HG03280 (cell line): ENCODE results near the gene TMEM204.

Experiments used
- ATAC-seq: cut with Tn5 transposase; IDR thresholded peaks from one replicate; pipeline ENCODE4 v1.9.1; 2021; ENCODE audit warnings: mild to moderate bottlenecking, moderate library complexity; ENCODE audit not compliant: unreplicated experiment

Gene TMEM204

DNA sequence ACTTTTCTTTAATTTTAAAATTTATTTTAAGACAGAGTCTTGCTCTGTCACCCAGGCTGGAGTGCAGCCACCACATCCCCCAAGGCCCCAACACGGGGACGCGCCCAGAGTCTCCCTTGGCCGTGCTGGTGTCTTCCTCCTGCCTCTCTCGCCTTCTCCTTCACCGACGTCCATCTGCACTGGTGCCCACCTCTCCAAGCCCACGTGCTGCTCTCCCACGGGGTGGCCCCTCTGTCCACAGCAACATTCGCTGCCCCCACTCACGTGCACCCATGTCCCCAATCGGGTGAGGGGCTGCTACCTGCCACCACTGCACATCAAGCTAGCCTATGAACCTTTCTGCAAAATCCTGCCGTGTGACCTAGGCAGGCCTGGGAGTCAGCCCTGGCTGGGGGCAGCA is 3.1 kb downstream of the TMEM204 start:
- ATAC-seq, result no peak

DNA sequence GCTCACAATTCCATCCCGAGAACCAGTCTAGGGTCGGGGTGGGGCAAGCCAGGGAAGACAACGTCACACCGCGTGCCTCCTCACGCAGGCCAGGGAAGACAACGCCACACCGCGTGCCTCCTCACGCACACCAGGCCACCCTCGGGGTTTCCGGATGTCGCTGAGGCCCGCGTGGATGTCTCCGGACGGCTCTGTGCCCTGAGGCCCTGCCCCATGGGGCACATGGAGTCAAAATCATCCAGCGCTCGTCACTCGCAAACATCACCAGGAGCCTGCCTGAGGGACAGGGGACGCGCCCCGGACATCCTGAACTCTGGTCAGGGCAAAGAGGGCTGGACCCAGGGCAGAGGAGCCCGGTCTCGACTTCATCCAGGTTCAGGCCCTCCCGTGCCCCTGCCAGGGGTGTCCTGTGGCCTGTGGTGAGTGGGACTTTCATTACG is 3.7 kb downstream of the TMEM204 start:
- ATAC-seq, result no peak

DNA sequence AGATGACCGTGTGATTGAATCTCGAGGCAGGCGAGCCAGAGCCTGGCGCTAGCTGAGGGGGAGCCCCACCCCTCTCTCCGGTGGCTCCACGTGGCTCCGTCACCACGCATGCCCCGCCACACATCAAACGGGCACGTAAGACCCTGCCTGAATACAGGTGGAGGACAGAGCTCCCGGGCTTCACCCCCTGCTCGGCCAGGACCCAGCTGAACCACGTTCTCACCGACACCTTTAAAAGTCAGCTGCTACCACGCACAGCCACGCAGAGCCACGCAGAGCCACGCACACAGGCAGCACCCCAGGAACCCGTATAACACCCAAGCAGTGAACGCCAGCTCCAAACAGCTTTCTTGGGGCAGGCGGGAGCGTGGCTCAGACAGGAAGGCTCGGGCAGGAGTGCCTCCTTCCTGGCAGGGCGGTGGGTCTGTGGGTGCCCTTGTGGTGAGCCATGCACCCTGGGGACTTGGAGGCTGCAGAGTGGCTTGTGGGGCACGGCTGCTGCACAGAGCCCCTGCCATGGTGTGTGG is 4.4 kb downstream of the TMEM204 start:
- ATAC-seq, result no peak

DNA sequence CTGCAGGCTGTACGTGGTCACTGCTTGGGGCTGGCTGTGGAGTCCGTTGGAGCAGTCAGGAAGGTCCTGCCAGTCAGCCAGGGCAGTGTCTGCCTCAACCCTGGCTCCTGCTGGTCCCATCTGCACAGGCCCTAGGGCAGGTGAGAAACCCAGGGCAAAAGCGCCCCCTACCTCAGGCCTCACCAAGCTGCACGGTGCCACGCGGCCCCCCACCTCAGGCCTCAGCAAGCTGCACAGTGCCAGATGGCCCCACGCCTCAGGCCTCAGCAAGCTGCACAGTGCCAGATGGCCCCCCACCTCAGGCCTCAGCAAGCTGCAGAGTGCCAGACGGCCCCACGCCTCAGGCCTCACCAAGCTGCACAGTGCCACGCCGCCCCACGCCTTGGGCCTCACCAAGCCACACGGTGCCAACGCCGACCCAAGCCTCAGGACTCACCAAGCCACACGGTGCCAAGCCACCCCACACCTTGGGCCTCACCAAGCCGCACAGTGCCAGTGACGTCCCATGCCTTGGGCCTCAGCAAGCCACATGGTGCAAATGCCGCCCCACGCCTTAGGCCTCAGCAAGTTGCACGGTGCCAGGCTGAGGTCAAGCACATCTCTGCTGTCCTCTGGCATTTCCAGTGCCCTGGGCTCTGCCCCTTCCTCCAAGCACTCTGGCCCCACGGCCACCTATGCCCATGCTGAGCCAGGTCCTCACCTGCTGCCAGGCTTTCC is 5.5 kb downstream of the TMEM204 start:
- no peak for ATAC-seq

DNA sequence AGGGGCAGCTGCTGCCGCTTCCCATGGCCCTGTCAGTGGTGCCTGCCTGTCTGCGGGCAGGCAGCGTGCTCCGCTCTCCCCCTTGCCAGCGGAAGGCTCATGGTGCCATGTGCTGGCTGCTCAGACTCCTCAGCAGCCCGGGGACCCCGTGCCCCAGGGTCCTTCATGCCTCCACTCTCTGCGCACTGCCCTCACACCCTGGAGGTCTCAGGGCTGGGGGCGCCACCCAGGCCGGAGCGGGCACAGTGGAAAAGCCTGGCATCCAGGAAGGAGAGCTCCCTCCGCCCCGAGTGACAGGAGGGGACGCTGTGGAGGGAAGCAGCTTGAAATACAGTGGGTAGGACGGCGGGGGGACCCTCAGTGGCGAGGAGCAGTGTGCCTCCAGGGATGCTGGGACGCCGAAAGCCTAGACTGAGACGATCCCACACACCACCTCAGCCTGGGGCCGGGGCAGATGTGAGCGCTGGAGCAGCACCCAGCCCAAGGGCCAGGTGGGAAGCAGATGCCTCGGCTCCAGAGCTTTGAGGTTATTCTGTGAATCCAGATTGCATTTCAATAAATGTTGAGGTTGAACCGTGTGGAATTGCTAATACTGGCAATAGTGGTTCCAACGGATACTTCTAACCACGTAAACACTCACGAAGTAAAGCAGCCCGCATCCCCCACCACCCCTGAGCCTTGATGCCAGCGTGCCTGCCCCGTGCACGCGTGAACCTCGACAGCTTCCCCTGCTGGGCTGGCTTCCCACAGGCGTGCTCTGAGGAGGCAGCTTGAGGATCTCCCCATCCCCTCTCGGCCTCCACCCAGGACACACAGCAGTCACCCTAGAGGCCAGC is 6.5 kb downstream of the TMEM204 start:
- no peak for ATAC-seq

DNA sequence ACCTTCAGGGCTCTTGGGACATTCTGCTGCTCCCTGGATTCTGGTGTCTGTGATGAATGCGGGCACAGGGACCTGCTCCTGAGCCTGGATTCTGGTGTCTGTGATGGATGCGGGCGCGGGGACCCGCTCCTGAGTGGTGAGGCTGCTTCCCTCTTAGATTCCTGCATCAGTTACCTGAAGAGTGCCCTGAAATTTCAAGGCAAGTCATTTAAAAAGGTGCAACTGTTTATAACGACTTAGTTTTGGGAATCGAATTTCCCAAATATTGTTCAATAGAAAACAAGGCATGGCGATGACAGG is 7.0 kb downstream of the TMEM204 start:
- no peak for ATAC-seq

DNA sequence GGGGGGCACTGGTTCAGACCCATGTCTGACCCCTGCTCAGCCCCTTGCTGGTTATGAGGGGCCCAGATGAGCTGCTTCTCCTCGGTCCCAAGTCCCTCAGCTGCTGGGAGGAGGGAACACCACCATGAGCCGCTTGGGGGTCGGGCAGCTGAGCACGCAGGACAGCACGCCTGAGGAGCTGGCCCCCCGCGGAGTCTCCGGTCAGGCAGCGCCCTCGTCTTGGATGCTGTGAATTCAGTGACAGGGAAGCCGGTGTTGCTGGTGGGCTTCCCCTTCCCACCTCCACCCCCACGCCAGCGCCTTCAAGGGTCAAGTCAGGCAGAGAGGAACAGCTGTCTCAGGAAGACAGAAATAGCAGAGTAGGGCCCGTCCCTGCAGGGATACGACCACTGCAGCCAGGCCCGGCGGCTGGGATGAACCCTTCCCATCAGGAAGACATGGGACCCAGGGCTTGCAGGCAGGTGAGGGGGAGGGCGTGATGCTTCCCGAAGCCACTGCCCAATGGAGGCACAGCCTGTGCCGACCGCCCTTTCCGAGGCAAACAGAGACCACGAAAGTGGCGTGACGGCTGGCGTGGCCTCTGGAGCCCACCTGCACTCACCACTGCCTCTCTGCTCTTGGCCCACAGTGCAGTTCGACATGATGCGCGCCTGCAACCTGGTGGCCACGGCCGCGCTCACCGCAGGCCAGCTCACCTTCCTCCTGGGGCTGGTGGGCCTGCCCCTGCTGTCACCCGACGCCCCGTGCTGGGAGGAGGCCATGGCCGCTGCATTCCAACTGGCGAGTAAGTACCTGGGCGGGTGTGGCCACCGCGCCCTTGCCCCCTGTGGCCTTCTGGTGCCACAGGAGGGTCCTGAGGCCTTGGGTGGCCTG is 8.1 kb downstream of the TMEM204 start:
- ATAC-seq, result no peak

DNA sequence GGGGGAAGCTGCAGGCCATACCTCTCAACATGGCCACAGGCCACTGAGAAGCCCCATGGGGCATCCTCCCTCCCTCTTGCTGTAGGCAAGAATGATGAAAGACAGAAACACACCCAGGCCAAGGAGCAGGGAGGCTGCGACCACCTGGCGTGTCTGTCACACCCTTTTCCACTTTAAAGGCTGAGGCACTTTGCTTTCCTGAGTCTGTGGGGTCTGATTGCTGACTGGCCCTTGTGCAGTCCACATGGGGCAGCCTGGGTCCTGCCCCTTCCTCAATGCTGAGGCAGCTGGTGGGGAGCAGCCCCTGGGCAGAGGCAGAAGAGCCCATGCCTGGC is 8.7 kb downstream of the TMEM204 start:
- ATAC-seq, result no peak

DNA sequence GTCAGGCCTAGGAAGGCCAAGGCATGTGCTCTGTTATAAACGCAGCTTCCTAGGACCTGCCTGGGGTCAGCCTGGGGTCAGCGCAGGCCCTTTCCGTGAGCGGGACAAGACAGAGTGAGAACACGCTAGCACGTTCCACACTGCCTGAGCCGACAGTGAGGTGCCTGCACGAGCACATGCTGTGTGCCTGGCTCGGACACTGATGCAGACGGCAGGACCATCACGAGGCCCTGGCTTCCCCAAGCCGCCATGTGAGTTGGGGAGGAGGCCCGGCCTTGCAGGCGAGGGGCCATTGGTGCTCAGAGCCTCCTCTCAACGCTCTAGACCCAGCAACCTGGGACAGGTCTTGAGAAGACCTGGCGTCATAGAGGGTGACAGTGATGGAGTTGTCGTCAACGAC is 9.1 kb downstream of the TMEM204 start:
- ATAC-seq, result no peak

DNA sequence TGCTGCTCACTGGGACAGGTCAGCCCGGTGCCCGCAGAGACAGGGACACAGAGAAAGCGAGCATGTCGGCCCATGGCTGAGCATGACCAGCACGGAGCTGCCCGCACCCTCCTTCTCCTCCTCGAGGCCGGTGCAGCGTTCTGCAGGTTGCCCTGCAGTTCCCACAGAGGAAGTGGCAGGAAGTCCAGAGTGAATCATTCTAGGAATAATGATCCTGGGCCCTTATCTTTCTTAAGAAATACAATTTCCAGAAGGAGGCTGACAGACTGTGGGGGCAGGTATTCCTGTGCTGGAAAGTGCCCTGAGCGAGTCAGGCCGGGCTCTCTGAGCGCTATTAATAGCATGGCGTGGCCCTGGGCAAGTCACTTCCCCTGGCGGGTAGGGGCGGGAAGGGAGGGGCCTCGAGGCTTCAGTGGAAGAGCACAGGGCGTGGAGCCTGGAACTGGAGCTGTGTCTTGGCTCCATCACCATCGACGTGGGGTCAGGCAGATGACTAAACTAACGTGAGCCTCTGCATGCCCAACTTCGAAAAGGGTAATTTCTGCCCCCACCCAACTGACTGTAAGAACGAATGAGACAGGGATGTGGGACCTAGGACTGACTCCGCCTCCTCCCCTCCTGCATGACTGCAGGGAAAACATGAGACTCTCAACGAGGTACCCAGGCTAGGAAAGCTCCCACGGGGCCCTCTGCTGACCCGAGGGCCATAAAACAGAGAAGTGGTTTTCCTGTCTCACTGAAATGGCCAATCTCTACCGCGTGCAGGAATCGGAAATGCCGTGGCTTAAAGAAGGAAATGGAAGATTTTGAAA is 9.8 kb downstream of the TMEM204 start:
- ATAC-seq, result no peak

DNA sequence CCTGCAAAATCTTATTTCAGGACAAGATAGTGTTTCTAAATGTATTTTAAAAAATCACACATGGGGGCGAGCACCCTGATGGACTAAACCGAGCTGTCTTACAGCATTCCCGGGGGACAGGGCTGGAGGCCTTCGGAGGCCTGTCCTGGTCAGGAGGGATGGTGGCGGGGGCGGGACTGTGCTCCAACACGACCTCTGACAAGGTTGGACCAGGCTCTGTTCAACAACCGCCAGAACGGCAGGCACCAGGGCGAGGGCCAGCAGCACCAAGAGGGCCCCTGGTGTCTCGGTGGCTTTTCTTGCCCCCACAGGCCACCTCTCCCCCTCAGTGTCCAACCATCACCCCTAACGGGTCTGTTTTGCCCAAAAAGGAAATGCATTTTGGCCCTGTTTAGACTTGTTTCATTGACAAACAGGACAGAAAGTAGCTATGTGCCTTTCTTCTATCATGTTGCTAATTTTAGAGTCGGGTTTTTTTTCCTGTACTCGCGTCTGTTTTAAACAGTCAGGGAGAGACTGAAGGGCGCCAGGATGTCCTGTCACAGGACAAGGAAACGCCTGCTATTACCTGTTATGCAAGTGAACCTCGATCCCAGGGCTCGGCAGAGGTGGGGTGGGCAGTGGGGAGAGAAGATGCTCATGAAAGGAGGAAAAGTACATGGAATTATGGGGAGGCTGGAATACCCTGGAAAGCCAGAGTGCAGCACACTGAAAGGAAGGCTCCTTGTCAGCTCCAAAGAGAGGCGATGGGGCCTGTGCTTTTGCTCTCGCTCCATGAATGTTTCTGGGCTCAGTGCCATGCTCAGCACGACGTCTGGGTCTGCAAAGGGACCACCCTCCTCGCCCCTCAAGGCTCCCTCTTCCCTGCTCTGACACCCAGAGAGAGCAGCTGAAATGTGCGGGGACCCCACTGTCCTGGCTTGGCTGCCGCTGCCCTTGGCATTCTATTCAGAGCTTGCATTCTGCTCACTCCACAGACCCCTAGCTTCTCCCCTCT is 11.9 kb downstream of the TMEM204 start:
- no peak for ATAC-seq

DNA sequence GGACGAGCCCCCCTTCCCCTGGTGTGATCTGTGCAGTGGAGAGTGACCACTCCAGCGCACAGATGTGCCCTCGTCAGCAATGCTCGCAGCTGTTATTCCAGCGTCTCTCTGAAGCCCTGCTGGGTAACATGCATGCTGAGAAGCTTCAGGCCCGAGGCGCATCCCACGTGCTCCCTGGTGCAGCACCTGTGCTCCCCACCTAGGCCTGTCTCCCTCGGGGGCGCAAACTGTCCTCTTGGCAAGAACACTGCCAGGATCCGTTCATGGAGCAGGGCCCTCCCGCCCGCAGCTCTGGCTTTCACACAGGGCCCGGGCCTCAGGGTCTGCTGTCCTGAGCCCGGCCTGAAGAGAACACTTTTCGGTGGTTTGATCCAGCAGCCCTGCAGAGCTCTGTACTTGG is 13.0 kb downstream of the TMEM204 start:
- ATAC-seq, result no peak

DNA sequence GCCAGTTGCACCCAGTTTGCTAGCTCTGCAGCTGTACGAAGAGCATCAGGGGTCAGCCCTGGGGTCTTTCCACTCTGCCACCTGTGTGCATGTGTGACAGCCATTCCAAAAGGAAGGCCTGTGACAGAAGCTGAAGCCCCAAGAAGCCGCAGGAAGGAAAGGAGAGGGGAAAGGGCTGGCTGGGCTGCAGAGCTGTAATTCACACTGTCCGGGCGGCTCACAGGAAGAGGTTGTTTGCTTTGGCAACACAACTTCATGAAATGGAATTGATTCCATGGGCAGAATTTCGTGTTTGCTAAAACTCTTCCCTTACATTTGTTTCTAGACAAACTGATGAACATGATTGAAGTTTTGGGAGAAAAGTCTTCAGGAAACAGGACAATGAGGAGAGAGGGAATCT is 14.8 kb downstream of the TMEM204 start:
- ATAC-seq, result no peak

DNA sequence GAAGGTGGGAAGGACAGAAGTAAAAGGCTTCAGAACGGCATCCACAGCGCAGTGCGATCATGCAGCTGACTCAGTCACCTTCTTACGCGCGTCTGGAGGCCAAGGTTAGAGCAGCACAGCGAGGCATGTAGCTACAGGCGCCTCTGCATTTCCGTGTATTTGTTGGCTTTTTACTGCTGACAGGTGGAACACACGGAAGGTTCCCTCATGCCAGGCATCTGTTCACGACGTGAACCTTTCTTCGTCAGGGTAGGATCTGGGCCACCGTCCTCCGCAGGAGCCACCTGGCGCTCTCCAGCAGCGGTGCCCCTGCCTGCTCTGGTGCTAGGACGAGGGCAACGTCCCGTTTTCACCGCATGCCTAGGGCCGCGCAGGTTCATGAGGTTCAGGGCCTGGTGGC is 15.3 kb downstream of the TMEM204 start:
- no peak for ATAC-seq

DNA sequence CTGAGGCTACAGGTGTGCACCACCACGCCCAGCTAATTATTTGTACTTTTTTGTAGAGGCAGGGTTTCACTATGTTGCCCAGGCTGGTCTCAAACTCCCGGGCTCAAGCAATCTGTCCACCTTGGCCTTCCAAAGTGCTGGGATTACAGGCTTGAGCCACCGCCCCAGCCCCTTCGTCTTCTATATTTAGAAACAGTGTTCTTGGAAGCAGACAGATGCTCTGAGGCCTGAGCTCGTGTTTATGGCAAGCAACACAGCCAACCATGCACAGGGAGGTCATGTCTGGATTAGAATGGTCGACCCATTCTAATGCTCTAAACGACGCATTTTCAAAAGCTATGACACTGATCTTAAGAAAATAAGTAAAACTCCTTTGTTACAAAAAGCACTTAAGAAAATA is 16.6 kb downstream of the TMEM204 start:
- ATAC-seq, result no peak

DNA sequence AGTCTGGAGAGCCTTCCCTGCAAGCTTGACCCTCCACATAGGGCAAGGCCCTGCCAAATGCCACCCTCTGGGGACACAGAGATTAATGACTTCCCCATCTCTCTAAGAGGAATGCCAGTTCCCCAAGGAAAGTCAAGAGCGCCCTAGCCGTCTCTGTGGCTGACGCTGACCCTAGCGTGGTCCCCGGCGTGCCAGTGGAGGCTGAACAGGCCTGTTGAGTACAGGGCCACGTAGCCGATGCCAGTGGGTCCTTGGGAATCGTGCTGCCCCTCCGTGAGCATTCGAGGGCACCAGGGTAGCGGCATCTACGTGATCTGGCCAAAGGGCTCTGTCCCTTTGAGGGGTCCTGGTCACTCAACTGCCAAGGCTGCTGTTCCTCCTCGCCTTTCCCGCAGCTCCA is 17.2 kb downstream of the TMEM204 start:
- ATAC-seq, result no peak

DNA sequence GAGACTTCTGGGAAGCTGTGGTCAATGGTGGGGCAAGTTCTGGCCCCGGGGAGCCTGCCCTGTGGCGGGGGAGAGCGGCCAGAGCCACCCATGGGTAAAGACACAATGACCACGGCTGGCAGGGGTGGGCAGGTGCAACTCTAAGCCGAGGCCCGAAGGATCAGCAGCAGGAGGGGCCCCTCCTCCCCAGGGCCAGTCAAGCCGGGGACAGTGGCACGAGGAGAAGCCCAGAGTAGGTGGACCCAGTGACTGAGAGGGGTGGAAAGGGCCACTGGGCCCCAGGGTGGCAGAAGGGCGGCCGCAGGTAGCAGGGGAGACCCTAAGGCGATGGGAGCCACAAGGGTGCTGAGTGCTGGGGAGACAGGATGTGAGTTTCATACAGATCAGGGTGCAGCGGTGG is 17.7 kb downstream of the TMEM204 start:
- ATAC-seq, result no peak

DNA sequence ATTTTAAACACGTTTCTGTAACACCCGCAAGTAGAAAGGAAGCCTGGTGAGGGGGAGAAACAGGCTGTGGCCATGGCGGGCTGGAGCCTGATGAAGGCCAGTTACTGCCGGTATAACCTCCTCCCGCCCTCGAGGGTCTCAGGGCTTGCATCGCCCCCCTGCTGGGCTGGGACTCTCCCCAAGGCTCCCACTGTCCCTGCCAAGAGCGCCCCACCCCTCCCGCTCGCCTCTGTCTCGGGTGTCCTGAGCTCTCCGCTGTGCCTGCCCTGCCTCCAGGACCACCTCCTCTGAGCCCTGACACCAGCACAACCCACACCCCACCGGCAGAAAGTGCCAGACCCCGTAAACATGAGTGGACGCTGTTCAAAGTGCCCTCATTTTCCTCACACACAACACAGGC is 18.7 kb downstream of the TMEM204 start:
- ATAC-seq, result no peak
